Measurements from ENCODE around the gene PLA2G4B. TPM values are rescaled to one million over a fixed set of nuclear protein-coding genes. Genes with fewer than 3 reads are reported as not detected.

The PLA2G4B gene
- total RNA-seq, 1 donor from 2014 or later: 9.8 TPM

DNA sequence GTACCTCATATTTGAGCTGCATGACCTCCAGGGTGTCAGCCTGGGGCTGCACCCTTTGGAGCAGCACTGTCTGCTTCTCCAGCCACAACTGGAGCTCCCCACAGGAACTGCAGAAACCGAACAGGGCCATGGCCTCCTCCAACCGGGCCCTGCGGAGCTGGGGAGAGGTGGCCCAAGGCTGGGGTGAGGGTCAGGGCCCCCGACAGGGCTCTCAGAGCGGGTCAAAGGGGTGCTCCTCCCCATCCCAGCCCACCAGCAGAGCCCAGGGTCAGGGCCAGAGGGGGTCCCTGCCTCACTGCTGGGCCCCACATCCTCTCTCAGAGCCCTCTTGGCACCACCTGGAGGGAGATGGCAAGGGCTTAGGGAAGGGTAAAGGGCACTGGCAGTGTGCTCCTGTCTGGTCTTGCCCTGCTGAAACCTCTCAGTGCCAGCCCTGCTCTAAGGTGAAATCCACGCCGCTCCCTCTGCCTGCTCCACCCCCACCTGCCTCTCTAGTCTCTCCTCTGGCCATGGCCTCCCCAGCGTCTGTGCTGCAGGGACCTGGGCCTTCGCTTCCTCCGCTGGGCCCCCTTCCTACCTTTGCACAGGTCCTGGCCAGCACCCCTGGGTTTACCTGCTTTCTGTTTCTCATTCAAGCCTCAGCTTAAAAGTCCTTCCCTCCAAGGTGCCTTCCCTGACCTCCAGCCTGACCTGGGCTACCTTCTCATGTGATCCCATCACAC, 41.7 kb downstream of the PLA2G4B start:
- intact Hi-C loops (cut with DNase I): loop anchor here (10.0 kb wide), 1 partner anchor 174 kb away; no protein-coding TSS in a partner anchor
- ATAC-seq (no peak), DNase-seq (ENCODE audit: low spot score) (no peak)

DNA sequence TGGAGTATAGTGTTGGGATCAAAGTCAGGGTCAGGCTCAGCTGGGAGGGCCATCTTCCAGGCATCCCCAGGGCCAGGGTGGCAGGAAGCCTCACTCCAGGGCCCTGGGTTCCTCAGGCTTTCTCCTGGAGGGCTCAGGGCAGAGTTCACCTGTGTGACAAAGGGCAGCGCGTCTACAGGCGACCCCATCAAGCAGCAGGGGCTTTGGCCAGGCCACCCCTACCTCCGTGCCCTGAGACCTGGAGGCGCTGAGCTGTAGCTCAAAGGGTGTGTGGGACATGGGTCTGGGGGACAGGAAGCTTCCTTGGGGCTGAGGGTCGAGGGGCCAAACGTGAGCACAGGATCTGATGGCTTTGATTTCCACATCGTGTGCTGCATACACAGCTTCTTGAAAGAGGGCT, 42.4 kb downstream of the PLA2G4B start:
- ATAC-seq (no peak), DNase-seq (ENCODE audit: low spot score) (no peak)
- intact Hi-C loops (cut with DNase I): loop anchor here (10.0 kb wide), 1 partner anchor 174 kb away; no protein-coding TSS in a partner anchor

DNA sequence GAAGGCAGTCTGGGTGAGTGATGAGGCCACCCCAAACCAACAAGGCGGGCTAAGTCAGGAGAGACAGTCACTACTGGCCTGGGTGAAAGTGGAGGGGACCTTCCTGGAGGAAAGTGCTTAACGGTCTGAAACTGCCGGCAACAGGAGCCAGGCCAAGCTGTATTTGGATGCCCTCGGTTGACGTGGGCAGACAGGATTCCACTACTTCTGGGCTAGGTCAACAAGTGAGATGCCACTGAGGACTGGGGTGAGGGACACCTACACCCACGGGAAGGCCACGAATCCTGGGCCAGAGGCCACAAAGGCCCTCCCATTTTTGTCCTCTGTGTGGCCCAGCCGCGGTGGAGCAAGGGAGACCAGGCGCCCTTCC, 42.9 kb downstream of the PLA2G4B start:
- intact Hi-C loops (cut with DNase I): loop anchor here (10.0 kb wide), 1 partner anchor 173 kb away; no protein-coding TSS in a partner anchor
- DNase-seq (ENCODE audit: low spot score) (no peak), ATAC-seq (no peak)

DNA sequence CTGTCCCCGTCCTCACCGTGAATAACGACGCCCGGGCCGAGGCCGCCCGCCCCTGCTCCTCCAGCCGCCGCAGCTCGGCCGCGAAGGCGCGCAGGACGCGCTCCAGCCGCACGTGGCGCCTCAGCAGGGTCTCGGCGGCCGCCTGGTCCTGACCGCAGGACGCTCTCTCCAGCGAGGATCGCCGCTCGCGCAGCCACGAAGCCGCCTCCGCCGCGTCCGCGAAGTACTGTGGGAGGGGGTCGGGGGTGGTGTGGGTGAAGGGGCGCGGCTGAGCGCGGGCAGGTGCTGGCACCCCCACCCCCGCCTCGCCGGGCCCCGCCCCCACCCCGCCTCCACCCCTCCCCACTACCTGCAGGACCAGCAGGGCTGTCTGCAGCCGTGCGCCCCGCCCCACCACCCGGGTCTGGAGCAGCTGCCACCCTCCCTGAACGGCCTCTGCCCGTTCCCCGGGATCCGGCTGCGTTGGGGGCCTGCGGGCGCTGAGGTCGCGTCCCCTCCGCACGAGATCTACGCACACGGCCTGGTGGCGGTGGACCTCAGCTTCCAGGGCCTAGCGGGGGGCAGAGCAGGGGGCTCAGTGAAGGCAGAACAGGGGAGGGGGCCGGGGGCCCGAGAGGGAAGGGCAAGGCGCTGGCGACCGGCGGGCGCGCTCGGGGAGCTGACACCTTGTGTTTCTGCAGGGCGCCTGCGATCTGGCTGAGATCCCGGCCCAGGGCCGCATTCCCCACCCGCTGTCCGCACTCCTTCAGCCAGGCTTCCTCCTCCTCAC, 43.5 kb downstream of the PLA2G4B start:
- intact Hi-C loops (cut with DNase I): loop anchor here (10.0 kb wide), 1 partner anchor 173 kb away; no protein-coding TSS in a partner anchor

DNA sequence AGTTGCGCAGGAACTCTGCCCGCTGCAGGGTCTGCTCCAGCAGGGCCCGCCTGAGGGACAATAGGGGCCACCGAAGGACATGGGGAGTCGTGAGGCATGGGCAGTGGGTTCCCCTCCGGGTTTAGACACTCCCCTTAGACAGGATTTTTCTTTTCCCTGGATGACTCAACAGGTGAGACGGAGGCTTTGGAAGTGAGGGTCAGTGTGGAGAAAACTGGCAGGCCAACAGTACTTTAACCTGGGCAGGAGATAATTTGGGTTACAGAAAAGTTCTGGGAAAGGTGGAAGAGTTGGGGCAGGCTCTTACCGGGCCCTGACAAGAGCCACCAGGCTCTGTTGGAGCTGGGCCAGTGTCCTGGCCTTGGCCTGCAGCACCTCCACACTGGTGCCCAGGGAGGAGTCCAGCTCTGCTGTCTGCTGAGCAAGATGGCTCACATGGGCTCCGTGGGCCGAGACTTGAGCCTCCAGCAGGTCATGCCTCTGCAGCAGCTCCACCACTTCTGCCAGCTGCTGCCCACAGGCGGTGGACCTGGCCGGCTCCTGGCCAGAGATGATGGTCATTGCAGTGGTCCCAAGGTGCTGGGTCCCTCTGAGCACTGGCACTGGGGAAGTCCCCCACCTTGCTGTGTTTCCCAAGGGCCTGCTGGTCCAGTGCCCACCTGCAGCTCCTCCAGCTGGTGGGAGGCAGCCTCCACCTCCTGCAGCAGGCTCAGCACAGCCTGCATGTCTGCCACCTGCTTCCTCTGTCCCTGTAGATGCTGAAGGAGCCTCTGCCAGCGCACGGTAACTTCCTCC, 44.2 kb downstream of the PLA2G4B start:
- ATAC-seq: peak; percentile 6
- DNase-seq (ENCODE audit: low spot score): no peak
- intact Hi-C loops (cut with DNase I): loop anchor here (10.0 kb wide), 1 partner anchor 172 kb away; no protein-coding TSS in a partner anchor

More for the DNA sequence above, 43.5 kb downstream of the PLA2G4B start:
- ATAC-seq (peak; percentile 3), DNase-seq (ENCODE audit: low spot score) (no peak)

DNA sequence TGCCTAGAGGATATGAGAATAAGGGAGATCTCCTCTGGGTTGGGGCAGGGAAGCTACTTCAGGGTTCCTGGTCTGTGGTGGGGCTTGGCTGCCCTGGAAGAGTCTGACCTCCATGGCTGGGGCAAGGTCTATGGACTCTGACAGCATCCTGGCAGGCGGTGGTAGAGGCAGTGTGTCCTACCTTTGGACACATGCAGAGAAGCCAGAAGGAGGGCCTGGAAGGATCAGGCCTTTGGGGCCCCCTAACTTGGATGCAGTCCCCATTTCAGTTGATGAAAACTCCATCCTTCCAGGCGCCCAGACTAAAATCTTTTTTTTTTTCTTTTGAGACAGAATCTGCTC, 44.8 kb downstream of the PLA2G4B start:
- DNase-seq (ENCODE audit: low spot score) (no peak), ATAC-seq (no peak)
- intact Hi-C loops (cut with DNase I): loop anchor here (10.0 kb wide), 1 partner anchor 171 kb away; no protein-coding TSS in a partner anchor

DNA sequence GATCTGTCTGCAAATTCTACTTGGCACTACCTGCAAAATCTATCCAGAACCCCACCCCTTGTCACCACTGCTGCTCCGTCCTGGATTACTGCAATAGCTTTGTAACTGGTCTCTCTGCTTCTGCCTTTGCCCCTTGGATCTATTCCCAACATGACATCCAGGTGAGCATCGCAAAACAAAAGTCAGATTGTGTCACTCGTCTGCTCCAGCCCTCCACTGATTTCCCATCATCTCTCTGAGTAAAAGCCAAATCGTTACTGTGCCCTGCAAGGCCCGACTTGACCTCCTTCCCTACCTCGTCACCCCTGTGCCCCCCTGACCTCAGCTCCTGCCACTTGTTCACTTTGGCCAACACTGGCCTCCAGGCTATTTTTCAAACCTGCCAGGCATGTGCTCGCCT, 45.8 kb downstream of the PLA2G4B start:
- DNase-seq (ENCODE audit: low spot score): no peak
- intact Hi-C loops (cut with DNase I): loop anchor here (10.0 kb wide), 1 partner anchor 170 kb away; no protein-coding TSS in a partner anchor
- ATAC-seq: no peak

DNA sequence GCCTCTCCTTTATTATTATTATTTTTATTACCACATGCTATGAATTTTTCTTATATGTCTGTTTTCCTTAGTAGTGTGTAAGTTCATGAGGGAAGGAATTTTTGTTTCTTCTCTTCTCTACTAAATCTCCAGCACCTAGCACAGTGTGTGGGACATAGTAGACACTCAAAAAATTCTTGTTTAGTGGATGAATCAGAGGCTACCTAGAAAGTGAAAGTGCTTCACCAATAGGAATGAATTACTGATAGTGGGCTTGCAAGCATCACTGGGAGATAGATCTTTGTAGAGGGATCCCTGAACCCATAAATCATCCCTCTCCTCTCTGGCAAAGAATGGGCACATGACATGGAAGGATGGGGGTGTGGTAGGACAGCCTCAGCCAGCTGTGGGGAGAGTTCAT, 46.7 kb downstream of the PLA2G4B start:
- intact Hi-C loops (cut with DNase I): loop anchor here (10.0 kb wide), 1 partner anchor 169 kb away; no protein-coding TSS in a partner anchor
- ATAC-seq (no peak), DNase-seq (ENCODE audit: low spot score) (no peak)

DNA sequence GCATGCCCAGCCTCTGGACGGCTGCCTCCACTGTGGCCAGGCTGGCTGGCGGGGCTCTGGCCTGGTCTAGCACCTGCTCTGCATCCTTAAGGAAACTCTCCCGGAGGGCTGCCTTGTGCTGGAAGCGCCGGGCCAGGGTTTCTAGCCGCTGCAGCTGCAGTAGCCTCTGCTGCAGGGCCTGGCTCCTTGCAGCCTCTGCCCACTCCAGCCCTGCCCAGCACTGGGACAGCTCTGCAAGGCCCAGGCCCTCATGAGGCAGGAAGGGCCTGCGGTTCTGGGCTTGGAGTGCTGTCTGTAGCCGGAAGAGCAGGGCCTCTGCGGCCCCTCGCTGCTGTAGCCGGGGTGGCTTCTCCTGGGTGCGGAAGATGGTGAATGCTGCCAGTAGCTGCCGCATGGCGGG, 47.2 kb downstream of the PLA2G4B start:
- intact Hi-C loops (cut with DNase I): loop anchor here (10.0 kb wide), 1 partner anchor 169 kb away; no protein-coding TSS in a partner anchor
- DNase-seq (ENCODE audit: low spot score): no peak
- ATAC-seq: no peak

DNA sequence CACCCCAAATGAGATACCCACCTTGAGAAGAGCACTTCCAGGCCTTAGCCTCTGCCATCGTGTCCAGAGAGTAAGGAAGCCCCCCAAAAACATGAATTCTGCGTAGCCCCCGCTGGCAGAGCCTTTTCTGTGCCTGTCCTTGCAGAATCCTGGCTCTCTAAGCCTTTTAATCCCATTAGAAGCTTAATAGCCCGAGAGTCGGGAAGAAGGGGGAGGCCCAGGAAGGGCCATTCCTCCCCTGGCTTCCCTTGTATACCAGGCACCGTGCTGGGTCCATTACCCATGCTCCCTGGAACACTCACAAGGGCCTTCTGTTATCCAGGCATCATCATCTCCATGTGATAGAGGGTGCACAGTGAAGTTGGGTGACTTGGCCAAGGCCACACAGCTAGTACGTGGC, 48.1 kb downstream of the PLA2G4B start:
- intact Hi-C loops (cut with DNase I): loop anchor here (10.0 kb wide), 1 partner anchor 168 kb away; no protein-coding TSS in a partner anchor
- DNase-seq (ENCODE audit: low spot score): no peak
- no peak for ATAC-seq

DNA sequence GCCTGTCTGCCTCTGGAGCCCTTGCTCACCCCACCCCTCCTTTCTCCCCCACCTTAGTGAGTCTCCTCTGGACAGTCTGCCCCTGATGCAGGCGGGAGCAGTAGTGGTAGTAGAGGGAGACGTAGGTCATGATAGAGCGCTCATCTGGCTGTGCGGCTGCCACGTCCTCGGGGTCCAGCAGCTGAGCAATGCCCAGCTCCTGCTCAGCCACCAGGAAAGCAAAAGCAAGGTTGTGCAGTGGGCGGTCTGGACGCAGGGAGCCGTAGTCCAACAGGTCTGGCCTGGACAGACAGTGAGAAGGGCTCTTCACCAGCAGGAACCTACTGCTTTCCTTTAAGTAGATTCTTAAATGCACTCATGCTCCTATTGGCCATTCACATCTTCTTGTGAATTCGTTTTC, 48.5 kb downstream of the PLA2G4B start:
- intact Hi-C loops (cut with DNase I): loop anchor here (10.0 kb wide), 1 partner anchor 168 kb away; no protein-coding TSS in a partner anchor
- DNase-seq (ENCODE audit: low spot score): no peak
- ATAC-seq: no peak

DNA sequence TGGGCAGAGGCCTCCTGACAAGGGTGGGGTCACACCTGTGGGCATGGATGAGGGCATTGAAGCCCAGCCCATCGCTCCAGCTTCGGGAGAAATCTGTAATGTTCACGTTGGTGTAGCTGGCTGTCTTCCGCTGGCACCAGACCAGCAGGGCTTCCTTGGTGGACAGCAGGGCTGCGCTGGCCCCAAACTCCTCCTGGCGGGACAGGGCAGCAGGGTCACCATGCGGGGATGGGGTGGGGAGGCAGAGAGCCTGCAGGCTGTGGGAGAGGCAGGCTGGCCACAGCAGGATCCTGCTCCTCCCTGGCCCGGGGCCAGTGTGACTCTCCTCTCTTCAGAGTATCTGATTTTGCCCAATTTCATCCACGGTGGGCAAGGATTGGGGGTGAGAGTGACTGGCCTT, 49.2 kb downstream of the PLA2G4B start:
- DNase-seq (ENCODE audit: low spot score): no peak
- no peak for ATAC-seq
- intact Hi-C loops (cut with DNase I): loop anchor here (10.0 kb wide), 1 partner anchor 167 kb away; no protein-coding TSS in a partner anchor

DNA sequence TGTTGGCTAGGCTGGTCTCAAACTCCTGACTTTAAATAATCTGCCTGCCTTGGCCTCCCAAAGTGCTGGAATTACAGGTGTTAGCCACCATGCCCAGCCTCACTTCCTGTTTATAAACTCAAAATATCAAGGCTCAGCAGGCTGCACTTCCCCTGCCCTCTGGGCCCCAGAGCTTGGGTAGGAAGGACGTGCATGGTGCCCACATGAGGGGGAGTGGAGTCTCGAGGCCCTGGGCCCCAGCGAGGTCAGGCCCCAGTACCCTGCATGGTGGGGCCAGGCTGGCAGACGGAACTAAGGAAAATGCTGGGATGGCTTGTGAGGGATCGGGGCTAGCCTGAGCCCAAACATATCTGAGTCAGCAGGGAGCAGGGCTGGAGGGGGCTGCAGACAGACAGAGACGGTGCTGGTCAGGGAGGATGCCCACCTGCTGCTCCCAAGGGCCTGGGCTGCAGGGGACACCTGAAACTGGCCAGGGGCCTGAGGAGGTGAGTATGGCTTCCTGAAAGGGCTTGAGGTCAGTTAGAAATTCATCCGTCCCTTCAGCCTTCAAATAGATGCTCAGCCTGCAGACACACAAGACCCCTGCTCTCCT, 50.1 kb downstream of the PLA2G4B start:
- DNase-seq (ENCODE audit: low spot score) (no peak), ATAC-seq (no peak)
- intact Hi-C loops (cut with DNase I): loop anchor here (10.0 kb wide), 1 partner anchor 166 kb away; no protein-coding TSS in a partner anchor

DNA sequence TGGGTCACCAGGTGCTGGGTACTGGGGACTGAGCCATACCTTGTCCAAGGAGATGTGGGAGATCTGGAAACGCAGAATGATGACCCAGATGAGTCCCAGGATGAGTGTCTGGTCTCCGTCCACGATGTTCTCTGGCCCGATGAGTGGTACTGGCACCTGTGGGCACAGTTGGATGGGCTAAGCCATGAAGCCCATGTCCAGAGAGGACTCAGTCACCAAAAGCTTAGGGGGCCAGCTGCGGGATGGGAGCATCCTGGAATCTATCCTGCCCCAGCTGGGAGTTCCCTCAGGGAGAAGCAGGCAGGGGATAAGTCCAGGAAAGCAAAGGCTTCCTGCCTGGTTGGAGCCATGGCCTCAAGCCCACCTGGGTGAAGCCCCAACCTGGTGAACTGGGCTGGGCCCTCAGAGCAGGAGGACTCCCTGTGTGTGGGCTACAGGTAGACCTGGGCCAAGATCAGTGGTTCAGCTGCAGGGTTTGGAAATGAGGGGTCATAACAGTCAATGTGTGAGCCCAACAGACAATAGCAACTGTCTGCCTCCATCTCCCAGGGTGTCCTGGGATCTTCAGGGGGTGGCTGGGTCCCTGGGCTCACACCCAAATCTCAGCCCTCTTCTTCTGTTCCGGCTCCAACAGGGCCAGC, 51.5 kb downstream of the PLA2G4B start:
- intact Hi-C loops (cut with DNase I): no loop called here
- ATAC-seq: no peak
- no peak for DNase-seq (ENCODE audit: low spot score)

DNA sequence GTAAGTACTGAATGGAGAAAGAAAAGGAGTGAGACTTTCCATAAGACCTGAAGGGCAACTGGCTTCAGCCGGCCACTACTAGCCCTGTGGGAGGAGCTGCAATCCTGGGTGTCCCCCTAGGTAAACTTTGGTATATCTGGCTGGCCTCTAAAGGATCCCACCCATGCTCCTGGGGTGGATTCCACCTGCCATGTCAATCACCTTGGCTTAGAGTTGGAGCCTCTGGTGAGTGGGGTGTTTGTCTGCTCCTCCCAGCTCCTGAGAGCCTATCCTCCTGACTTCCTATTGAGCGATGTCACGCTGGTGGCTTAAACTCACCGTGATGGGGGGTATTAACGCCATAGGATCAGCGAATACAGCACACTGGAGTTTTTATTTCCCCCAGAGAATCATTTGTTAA, 52.6 kb downstream of the PLA2G4B start:
- no peak for DNase-seq (ENCODE audit: low spot score)
- no peak for ATAC-seq
- intact Hi-C loops (cut with DNase I): no loop called here

DNA sequence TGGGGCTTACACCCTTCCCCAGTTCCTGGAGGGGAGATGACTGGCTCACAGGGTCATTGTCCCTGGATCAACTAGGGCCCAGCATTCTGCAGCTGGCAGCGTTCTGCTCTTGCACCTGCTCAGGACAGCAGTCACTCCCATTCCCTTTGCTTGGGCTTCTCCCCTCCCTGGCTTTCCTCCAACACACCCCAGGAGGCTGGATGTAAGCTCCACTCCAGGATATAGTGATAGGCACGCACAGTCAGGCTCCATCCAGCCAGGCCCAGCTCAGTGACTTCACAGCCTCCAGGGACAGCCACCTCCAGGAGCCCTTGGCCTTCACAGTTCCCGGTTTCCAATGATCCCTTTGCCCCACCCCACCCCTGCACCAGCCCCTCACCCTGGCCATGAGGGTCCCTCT, 53.3 kb downstream of the PLA2G4B start:
- DNase-seq (ENCODE audit: low spot score) (no peak), ATAC-seq (no peak)
- intact Hi-C loops (cut with DNase I): no loop called here

DNA sequence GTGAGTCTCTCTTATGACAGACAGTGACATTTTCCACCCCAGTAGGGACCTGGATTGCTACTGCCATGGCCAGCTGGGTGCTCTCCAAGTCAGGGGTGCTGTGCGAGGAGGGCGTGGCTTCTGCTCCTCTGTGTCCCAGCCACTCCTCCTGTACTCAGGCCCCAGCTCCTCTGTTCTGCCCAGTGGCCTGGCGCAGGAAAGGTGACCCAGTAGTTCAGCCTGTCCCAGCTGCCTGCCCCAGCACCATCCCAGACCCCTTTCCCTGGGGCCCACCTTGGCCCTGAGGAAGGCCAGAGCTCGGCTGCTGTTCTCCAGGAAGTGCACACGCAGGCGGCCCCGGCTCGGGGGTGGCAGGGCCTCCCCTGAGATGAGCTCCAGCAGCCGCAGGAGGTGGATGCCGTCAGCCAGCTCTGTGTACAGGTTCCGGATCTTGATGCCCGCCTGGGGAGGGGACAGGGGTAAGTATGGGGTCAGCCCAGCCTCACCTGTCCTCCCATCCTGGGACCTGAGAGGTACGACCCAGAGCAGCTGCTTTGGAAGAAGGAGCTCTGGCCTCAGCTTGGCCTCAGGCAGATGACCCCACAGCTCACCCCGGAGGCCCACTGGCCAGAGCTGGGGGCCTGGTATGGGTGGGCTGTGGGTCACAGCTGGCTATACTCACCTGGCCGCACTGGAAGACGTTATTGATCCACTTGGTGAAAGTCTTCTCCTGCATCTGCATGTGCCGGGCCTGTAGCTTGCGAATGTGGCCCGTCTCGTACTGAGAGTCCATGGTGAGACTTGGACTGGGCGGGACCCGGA, 54.2 kb downstream of the PLA2G4B start:
- ATAC-seq: peak; percentile 18
- no peak for DNase-seq (ENCODE audit: low spot score)
- intact Hi-C loops (cut with DNase I): no loop called here
